ENCODE measurements around the gene RALBP1.

Gene RALBP1

GRCh38 chr18:9513971-9514512 lies 38.7 kb downstream of the RALBP1 start:
- DNase-seq, result no peak

- peak; percentile 32 to 69 (median 33) for DNase-seq
These were observed 41.2 kb downstream of the RALBP1 start for GRCh38 chr18:9516437-9517064.

GRCh38 chr18:9517869-9518268 lies 42.6 kb downstream of the RALBP1 start:
- no peak for DNase-seq

GRCh38 chr18:9519399-9519798 lies 44.1 kb downstream of the RALBP1 start:
- no peak for DNase-seq

GRCh38 chr18:9520666-9521065 lies 45.4 kb downstream of the RALBP1 start:
- DNase-seq, result no peak

- DNase-seq, result no peak
These were observed 46.5 kb downstream of the RALBP1 start for GRCh38 chr18:9521770-9522169.

GRCh38 chr18:9522952-9523351 lies 47.6 kb downstream of the RALBP1 start:
- peak in 2 of 3 experiments; percentile 24 to 77 for DNase-seq

- no peak for DNase-seq
These were observed 51.1 kb downstream of the RALBP1 start for GRCh38 chr18:9526458-9526857.

GRCh38 chr18:9530226-9531009 lies 55.1 kb downstream of the RALBP1 start:
- no peak for DNase-seq

GRCh38 chr18:9531791-9532410 lies 56.6 kb downstream of the RALBP1 start:
- DNase-seq, result no peak

GRCh38 chr18:9534844-9535243 lies 59.5 kb downstream of the RALBP1 start:
- no peak for DNase-seq

GRCh38 chr18:9535430-9535991 lies 60.2 kb downstream of the RALBP1 start:
- no peak for DNase-seq

GRCh38 chr18:9536354-9537152 lies 61.2 kb downstream of the RALBP1 start:
- DNase-seq, result no peak

GRCh38 chr18:9537677-9538076 lies 62.4 kb downstream of the RALBP1 start:
- no peak for DNase-seq

GRCh38 chr18:9539283-9539682 lies 64.0 kb downstream of the RALBP1 start:
- DNase-seq, result no peak

- DNase-seq, result no peak
These were observed 64.6 kb downstream of the RALBP1 start for GRCh38 chr18:9539938-9540337.

- DNase-seq, result no peak
These were observed 67.6 kb downstream of the RALBP1 start for GRCh38 chr18:9542924-9543323.

- no peak for DNase-seq
These were observed 69.7 kb downstream of the RALBP1 start for GRCh38 chr18:9545029-9545428.

GRCh38 chr18:9546468-9546867 lies 71.2 kb downstream of the RALBP1 start:
- DNase-seq, result no peak

GRCh38 chr18:9547782-9548181 lies 72.5 kb downstream of the RALBP1 start:
- peak in 2 of 3 experiments; percentile 39 to 53 for DNase-seq

- DNase-seq, result no peak
These were observed 74.1 kb downstream of the RALBP1 start for GRCh38 chr18:9549405-9549804.

- DNase-seq, result no peak
These were observed 75.1 kb downstream of the RALBP1 start for GRCh38 chr18:9550429-9550828.

GRCh38 chr18:9552191-9552590 lies 76.9 kb downstream of the RALBP1 start:
- no peak for DNase-seq

Data from NCI-H1417 (cell line).